ENCODE data around the gene TAGAP. TPM values are rescaled to one million over a fixed set of nuclear protein-coding genes. Genes with fewer than 3 reads are reported as not detected.
"Not testable (repeated sequence)": the region's sequence is repeated elsewhere in the genome, so short reads cannot be mapped to it uniquely, and the experiment has no call there.

The TAGAP gene
- polyA plus RNA-seq, 4 donors, result 0.45 to 3.8 (median 1.9) TPM

DNA sequence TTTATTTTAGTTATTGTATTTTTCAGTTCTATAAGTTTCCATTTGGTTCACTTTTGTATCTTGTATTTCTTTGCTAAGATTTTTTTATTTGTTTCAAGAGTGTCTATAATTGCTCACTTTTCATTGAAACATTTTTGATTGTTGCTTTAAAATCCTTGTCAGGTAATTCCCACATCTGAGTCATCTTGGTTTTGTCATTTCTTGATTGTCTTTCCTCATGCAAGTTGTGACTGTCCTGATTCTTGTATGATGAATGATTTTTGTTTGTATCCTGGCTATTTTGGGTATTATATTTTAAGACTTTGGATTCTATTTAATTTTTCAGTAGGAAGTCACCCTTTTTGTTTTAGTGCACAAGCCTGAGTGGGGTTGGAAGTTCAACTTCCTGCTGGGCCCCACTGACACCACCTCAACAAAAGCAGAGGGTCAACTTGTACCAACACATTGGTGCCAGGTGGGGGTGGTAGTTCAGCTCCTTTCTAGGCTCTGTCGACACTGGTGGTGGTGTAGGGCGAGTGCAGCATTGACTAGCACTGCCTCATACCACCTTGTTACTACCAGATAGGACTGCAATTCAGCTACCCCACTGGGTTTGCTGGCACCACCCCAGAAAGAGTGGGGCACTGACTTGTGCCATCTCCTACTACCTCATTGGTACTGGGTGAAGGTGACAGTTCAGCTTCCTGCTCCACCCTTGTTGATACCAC lies 53.6 kb downstream of the TAGAP start:
- Histone ChIP-seq H3K27me3 (ENCODE audit: control insufficient read depth in 3 of 3, insufficient read depth in 3 of 3, low read length in 3 of 3) (no peaks in the 10 kb centered on the region), H3K36me3 (ENCODE audit: control insufficient read depth in 3 of 3, insufficient read depth in 2 of 3, low read depth in 1 of 3, low read length in 3 of 3) (peaks cover 0 to 9% (median 7%) of the 10 kb centered on the region in 3 donors), H3K9me3 (ENCODE audit: control insufficient read depth in 2 of 2, insufficient read depth in 1 of 2, low read depth in 1 of 2, low read length in 1 of 2) (peaks cover 0 to 26% of the 10 kb centered on the region in 2 donors), H3K27ac (ENCODE audit: low read depth in 1 of 3, low read length in 2 of 3) (no peak overlapping the region), H3K4me3 (ENCODE audit: low read depth in 1 of 3, low read length in 3 of 3) (no peak overlapping the region), H3K4me1 (ENCODE audit: control insufficient read depth in 3 of 3, insufficient read depth in 2 of 3, low read depth in 1 of 3, low read length in 2 of 3) (no peaks in the 10 kb centered on the region)
- FAIRE-seq, result no peak
- DNase-seq, result no peak
- 84 to 100% (median 94%) methylated on average over 2 of the region's 2 CpGs for WGBS, 3 donors

DNA sequence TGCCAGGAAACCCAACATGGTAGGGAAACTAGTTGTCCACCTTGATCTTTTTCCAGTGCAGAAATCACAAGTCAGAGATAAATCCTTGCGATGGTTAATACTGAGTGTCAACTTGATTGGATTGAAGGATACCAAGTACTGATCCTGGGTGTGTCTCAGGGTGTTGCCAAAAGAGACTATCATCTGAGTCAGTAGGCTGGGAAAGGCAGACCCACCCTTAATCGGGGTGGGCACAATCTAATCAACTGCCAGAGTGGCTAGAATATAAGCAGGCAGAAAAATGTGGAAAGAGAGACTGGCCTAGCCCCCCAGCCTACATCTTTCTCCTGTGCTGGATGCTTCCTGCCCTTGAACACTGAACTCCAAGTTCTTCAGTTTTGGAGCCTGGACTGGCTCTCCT lies 55.1 kb downstream of the TAGAP start:
- not testable (repeated sequence) for DNase-seq

DNA sequence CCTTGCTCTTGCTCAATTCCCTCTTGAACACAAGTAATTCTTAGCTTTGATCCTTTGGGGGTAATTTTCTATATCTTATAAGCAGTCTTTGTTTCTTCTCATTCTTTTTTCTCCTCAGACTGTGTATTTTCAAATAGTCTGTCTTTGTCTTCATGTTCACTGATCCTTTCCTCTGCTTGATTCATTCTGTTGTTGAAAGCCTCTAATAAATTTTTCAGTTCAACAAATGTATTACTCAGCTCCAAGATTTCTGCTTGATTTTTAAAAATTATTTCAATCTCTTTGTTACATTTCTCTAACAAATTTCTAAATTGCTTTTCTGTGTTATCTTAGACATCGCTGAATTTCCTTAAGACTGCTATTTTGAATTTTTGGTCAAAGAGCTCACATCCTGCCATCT lies 56.3 kb downstream of the TAGAP start:
- no peak for FAIRE-seq
- Histone ChIP-seq H3K9me3 (ENCODE audit: control insufficient read depth in 2 of 2, insufficient read depth in 1 of 2, low read depth in 1 of 2, low read length in 1 of 2) (peaks cover 0 to 26% of the 10 kb centered on the region in 2 donors), H3K27me3 (ENCODE audit: control insufficient read depth in 3 of 3, insufficient read depth in 3 of 3, low read length in 3 of 3) (no peaks in the 10 kb centered on the region), H3K36me3 (ENCODE audit: control insufficient read depth in 3 of 3, insufficient read depth in 2 of 3, low read depth in 1 of 3, low read length in 3 of 3) (peaks cover 0 to 11% (median 7%) of the 10 kb centered on the region in 3 donors), H3K27ac (ENCODE audit: low read depth in 1 of 3, low read length in 2 of 3) (no peak overlapping the region), H3K4me1 (ENCODE audit: control insufficient read depth in 3 of 3, insufficient read depth in 2 of 3, low read depth in 1 of 3, low read length in 2 of 3) (no peaks in the 10 kb centered on the region), H3K4me3 (ENCODE audit: low read depth in 1 of 3, low read length in 3 of 3) (no peak overlapping the region)
- no peak for DNase-seq
- 100% methylated on average over 1 of the region's 1 CpG for WGBS, 3 donors

More for the DNA sequence above, 55.1 kb downstream of the TAGAP start:
- peaks cover 0 to 11% (median 7%) of the 10 kb centered on the region in 3 donors for H3K36me3 ChIP-seq (ENCODE audit: control insufficient read depth in 3 of 3, insufficient read depth in 2 of 3, low read depth in 1 of 3, low read length in 3 of 3)
- not testable (repeated sequence) for H3K27ac ChIP-seq (ENCODE audit: low read depth in 1 of 3, low read length in 2 of 3); H3K4me3 ChIP-seq (ENCODE audit: low read depth in 1 of 3, low read length in 3 of 3); H3K27me3 ChIP-seq (ENCODE audit: control insufficient read depth in 3 of 3, insufficient read depth in 3 of 3, low read length in 3 of 3); FAIRE-seq; H3K4me1 ChIP-seq (ENCODE audit: control insufficient read depth in 3 of 3, insufficient read depth in 2 of 3, low read depth in 1 of 3, low read length in 2 of 3)
- peaks cover 0 to 26% of the 10 kb centered on the region in 2 donors for H3K9me3 ChIP-seq (ENCODE audit: control insufficient read depth in 2 of 2, insufficient read depth in 1 of 2, low read depth in 1 of 2, low read length in 1 of 2)
- 90 to 99% (median 92%) methylated on average over 2 of the region's 2 CpGs for WGBS, 3 donors

DNA sequence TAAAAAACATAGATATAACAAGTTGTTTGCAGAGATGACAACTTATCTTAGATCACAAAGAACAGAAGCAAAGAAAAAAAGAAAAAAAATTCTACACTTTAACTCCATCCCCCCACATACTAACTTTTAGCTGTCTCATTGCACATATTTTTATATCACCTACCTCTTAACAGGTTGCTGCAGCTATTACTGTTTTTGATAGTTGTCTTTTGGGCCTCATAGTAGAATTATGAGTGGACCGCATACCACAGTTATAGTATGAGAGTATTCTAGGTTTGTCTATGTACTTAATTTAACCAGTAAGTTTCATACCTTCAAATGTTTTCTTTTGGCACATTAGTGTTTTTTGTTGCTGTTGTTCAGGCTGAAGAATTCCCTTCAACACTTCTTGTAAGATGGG lies 57.1 kb downstream of the TAGAP start:
- peaks cover 0 to 11% (median 7%) of the 10 kb centered on the region in 3 donors for H3K36me3 ChIP-seq (ENCODE audit: control insufficient read depth in 3 of 3, insufficient read depth in 2 of 3, low read depth in 1 of 3, low read length in 3 of 3)
- no peaks in the 10 kb centered on the region for H3K27me3 ChIP-seq (ENCODE audit: control insufficient read depth in 3 of 3, insufficient read depth in 3 of 3, low read length in 3 of 3)
- FAIRE-seq, result no peak
- H3K27ac ChIP-seq (ENCODE audit: low read depth in 1 of 3, low read length in 2 of 3), result no peak overlapping the region
- DNase-seq, result no peak
- WGBS, 3 donors, result 84 to 100% (median 95%) methylated on average over 1 of the region's 1 CpG
- no peaks in the 10 kb centered on the region for H3K4me1 ChIP-seq (ENCODE audit: control insufficient read depth in 3 of 3, insufficient read depth in 2 of 3, low read depth in 1 of 3, low read length in 2 of 3)
- H3K4me3 ChIP-seq (ENCODE audit: low read depth in 1 of 3, low read length in 3 of 3), result no peak overlapping the region
- H3K9me3 ChIP-seq (ENCODE audit: control insufficient read depth in 2 of 2, insufficient read depth in 1 of 2, low read depth in 1 of 2, low read length in 1 of 2), result peaks cover 0 to 26% of the 10 kb centered on the region in 2 donors

Other genes with a start within 250 kb of the TAGAP start
- 100 to 1,000 TPM; 172 to 755 (median 479) TPM for gene EZR, start 225.6 kb downstream of the TAGAP start, polyA plus RNA-seq
- gene RSPH3, start 44.8 kb downstream of the TAGAP start, polyA plus RNA-seq, result 10 to 100 TPM in 1 of 4 donors, 1 to 10 TPM in 3; 5.1 to 12.5 (median 6.1) TPM
- 10 to 100 TPM in 1 of 4 donors, under 1 TPM in 2, not detected in 1; 0.27 to 30.6 (median 0.28) TPM for gene FNDC1, start 124.4 kb upstream of the TAGAP start, polyA plus RNA-seq

Data from small intestine (tissue), 7 donors.